ENCODE measurements around the gene C4B.
"Not testable (repeated sequence)": the region's sequence is repeated elsewhere in the genome, so short reads cannot be mapped to it uniquely, and the experiment has no call there.

Gene C4B

GRCh38 chr6:32035283-32036013 lies 20.9 kb downstream of the C4B start:
- H3K4me3 ChIP-seq (ENCODE audit: low read depth, low read length): not testable (repeated sequence)

DNA sequence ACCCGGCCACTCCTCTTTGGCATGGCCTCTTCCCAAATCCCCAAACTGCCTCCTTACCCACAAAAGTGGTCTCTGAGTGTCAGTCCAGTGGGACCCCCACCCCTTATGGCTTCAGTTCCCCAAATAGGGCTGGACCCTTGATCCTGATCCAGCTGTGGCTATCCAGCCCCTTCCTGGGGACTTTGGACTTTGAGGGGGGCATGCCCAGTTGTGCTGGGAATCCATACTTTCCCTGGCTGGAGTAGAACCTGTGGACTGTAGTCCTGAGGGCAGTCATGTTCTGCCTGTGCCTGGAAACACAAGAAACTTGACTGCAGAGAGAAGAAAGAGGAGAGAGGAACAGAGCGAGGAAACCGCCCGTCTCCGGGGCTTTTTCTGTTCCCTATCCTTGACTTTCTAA lies 22.5 kb downstream of the C4B start:
- H3K4me3 ChIP-seq (ENCODE audit: low read depth, low read length): not testable (repeated sequence)

GRCh38 chr6:32037598-32038524 lies 23.3 kb downstream of the C4B start, which contains the start of gene CYP21A2:
CYP21A2 (plus strand) TSS chr6:32038415; CDS start chr6:32038423, 8 bp downstream.
- not testable (repeated sequence) for H3K4me3 ChIP-seq (ENCODE audit: low read depth, low read length)

GRCh38 chr6:32038878-32039277 lies 24.3 kb downstream of the C4B start:
- not testable (repeated sequence) for H3K4me3 ChIP-seq (ENCODE audit: low read depth, low read length)

DNA sequence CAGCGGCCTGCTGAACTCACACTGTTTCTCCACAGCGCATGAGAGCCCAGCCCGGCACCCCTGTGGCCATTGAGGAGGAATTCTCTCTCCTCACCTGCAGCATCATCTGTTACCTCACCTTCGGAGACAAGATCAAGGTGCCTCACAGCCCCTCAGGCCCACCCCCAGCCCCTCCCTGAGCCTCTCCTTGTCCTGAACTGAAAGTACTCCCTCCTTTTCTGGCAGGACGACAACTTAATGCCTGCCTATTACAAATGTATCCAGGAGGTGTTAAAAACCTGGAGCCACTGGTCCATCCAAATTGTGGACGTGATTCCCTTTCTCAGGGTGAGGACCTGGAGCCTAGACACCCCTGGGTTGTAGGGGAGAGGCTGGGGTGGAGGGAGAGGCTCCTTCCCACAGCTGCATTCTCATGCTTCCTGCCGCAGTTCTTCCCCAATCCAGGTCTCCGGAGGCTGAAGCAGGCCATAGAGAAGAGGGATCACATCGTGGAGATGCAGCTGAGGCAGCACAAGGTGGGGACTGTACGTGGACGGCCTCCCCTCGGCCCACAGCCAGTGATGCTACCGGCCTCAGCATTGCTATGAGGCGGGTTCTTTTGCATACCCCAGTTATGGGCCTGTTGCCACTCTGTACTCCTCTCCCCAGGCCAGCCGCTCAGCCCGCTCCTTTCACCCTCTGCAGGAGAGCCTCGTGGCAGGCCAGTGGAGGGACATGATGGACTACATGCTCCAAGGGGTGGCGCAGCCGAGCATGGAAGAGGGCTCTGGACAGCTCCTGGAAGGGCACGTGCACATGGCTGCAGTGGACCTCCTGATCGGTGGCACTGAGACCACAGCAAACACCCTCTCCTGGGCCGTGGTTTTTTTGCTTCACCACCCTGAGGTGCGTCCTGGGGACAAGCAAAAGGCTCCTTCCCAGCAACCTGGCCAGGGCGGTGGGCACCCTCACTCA lies 25.0 kb downstream of the C4B start:
- not testable (repeated sequence) for H3K4me3 ChIP-seq (ENCODE audit: low read depth, low read length)

DNA sequence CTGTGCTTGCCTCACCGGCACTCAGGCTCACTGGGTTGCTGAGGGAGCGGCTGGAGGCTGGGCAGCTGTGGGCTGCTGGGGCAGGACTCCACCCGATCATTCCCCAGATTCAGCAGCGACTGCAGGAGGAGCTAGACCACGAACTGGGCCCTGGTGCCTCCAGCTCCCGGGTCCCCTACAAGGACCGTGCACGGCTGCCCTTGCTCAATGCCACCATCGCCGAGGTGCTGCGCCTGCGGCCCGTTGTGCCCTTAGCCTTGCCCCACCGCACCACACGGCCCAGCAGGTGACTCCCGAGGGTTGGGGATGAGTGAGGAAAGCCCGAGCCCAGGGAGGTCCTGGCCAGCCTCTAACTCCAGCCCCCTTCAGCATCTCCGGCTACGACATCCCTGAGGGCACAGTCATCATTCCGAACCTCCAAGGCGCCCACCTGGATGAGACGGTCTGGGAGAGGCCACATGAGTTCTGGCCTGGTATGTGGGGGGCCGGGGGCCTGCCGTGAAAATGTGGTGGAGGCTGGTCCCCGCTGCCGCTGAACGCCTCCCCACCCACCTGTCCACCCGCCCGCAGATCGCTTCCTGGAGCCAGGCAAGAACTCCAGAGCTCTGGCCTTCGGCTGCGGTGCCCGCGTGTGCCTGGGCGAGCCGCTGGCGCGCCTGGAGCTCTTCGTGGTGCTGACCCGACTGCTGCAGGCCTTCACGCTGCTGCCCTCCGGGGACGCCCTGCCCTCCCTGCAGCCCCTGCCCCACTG lies 25.9 kb downstream of the C4B start:
- H3K4me3 ChIP-seq (ENCODE audit: low read depth, low read length): not testable (repeated sequence)

GRCh38 chr6:32041050-32041321 lies 26.4 kb downstream of the C4B start:
- not testable (repeated sequence) for H3K4me3 ChIP-seq (ENCODE audit: low read depth, low read length)

GRCh38 chr6:32041385-32041784 lies 26.8 kb downstream of the C4B start:
- H3K4me3 ChIP-seq (ENCODE audit: low read depth, low read length): not testable (repeated sequence)

- H3K4me3 ChIP-seq (ENCODE audit: low read depth, low read length): not testable (repeated sequence)
Observed at GRCh38 chr6:32042276-32042675, 27.7 kb downstream of the C4B start.

DNA sequence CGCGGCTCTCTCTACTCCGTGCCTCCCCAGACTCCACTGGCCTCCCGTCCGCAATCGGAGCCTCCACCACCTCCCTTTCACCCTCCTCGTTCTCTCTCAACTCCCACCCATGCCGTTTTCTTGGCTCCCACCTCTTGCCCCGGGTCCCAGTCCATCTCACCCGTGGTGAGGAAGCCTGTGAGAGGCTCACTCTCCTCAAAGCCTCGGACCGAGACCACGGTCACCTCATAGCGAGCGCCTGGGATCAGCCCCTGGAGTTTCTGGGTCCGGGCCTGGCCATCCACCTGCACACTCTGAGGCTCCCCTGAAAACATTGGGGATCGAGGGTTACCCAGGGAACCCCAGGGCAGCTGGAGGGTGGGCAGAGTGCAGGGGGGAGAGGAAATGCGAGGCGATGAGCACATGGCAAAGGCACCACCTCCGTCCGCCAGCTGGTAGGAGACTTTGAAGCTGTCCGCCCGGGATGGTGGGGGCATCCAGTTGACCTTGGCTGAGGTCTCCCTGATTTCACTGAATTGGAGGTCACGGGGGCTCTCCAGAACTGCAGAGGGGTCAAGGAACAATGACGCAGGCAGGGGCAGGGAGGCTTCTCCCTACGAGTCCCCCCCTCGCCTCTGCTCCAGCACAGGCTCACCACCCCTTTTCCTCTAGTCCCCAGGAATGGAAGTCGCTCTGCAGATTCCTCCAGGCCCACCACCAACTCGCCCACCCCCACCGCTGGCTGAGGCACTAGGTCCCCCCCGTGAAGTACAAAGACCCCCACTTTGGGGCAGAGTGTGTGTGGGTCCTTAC lies 29.2 kb downstream of the C4B start:
- not testable (repeated sequence) for H3K4me3 ChIP-seq (ENCODE audit: low read depth, low read length)

GRCh38 chr6:32044916-32045315 lies 30.3 kb downstream of the C4B start:
- H3K4me3 ChIP-seq (ENCODE audit: low read depth, low read length): not testable (repeated sequence)

GRCh38 chr6:32045811-32046449 lies 31.3 kb downstream of the C4B start:
- no peak overlapping the region for H3K4me3 ChIP-seq (ENCODE audit: low read depth, low read length)

- H3K4me3 ChIP-seq (ENCODE audit: low read depth, low read length): no peak overlapping the region
Observed at GRCh38 chr6:32046450-32047083, 32.0 kb downstream of the C4B start.

- H3K4me3 ChIP-seq (ENCODE audit: low read depth, low read length): no peak overlapping the region
Observed at GRCh38 chr6:32047084-32047478, 32.5 kb downstream of the C4B start.

DNA sequence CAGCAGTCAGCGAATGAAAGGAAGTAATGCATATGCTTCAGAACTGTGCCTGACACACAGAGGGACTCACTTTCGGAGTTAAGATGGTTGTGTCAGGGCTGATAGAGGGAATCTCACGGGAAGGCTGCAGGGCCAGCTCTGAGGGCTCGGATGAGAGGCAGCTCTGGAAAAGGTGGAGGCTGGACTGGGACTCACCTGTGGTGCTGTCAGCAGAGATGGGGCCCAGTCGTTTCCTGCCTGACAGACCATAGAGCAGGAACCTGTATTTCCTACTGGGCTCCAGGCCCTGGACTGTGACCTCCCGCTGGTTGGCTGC lies 32.9 kb downstream of the C4B start:
- H3K4me3 ChIP-seq (ENCODE audit: low read depth, low read length): no peak overlapping the region

GRCh38 chr6:32047855-32048766 lies 33.5 kb downstream of the C4B start:
- H3K4me3 ChIP-seq (ENCODE audit: low read depth, low read length): no peak overlapping the region

GRCh38 chr6:32049149-32049548 lies 34.6 kb downstream of the C4B start:
- not testable (repeated sequence) for H3K4me3 ChIP-seq (ENCODE audit: low read depth, low read length)

GRCh38 chr6:32049736-32050135 lies 35.1 kb downstream of the C4B start:
- not testable (repeated sequence) for H3K4me3 ChIP-seq (ENCODE audit: low read depth, low read length)

Data from iPS-11a (cell line).